Body of pancreas (tissue), 4 donors: Measurements from ENCODE around the gene RPL22. TPM values are rescaled to one million over a fixed set of nuclear protein-coding genes. Genes with fewer than 3 reads are reported as not detected.

Source experiments
- ATAC-seq: fragments of 150-250 bp; one replicate; pipeline ENCODE4 v1.9.1; 2016
- DNase-seq, 4 donors: peaks; one replicate each; pipeline ENCODE4 v3.0.0-alpha.2; 2019
- H3K27ac ChIP-seq, 4 donors: fragments of 200-600 bp; sonication (generic); 1 replicate in 3 of 4; 2 replicates in 1 of 4; pipeline versions ENCODE4 v1.5.1 to v1.6.1; 2016 to 2019; ENCODE audit warnings: mild to moderate bottlenecking in 1 of 4, mixed read lengths in 1 of 4, moderate library complexity in 1 of 4
- H3K27me3 ChIP-seq, 2 donors: fragments of 200-600 bp; sonication (generic); one replicate each; pipeline ENCODE4 v1.6.0; 2016; ENCODE audit warnings: mild to moderate bottlenecking in 1 of 2
- H3K36me3 ChIP-seq, 2 donors: fragments of 200-600 bp; sonication (generic); replicated peaks in 1 of 2; 2 replicates each; pipeline ENCODE4 v1.5.1; 2016; ENCODE audit warnings: low read depth in 2 of 2; ENCODE audit not compliant: insufficient read depth in 1 of 2
- H3K4me1 ChIP-seq: fragments of 200-600 bp; sonication (generic); one replicate; pipeline ENCODE4 v1.6.0; 2016
- H3K4me3 ChIP-seq, 2 donors: fragments of 200-600 bp; sonication (generic); 1 replicate in 1 of 2; 2 replicates in 1 of 2; pipeline ENCODE4 v1.5.1; 2016 to 2019
- H3K9me3 ChIP-seq, 3 donors: fragments of 200-600 bp; sonication (generic); 1 replicate in 2 of 3; 2 replicates in 1 of 3; pipeline ENCODE4 v1.5.1; 2016
- POLR2A ChIP-seq, 3 donors: fragments of 450-650 bp; IDR thresholded peaks; one replicate each; pipeline ENCODE4 v1.6.1; 2016; ENCODE audit warnings: antibody characterized with exemption in 3 of 3, mild to moderate bottlenecking in 2 of 3
- WGBS, 2 donors: methylation state at CpG; one replicate each; pipeline ENCODE4 v1.1.5; 2017; 5-methylcytosine and 5-hydroxymethylcytosine counted together
- intact Hi-C: fragments of 100-400 bp; cut with DNase I; formaldehyde crosslinking; loops from one replicate; pipeline ENCODE4 v1.15.1; 2023
- total RNA-seq, 2 donors: library from RNA; depleted of rRNA; stranded (reverse); fragments of >200 nt; gene quantifications; one replicate each; pipeline ENCODE4 v1.1.0, GENCODE V29; 2016
- TF ChIP-seq, protein P1 (sequence below), 7 experiments: fragments of 450-650 bp in 4 of 7; fragments of 200-600 bp in 3 of 7; sonication (generic) in 3 of 7; IDR thresholded peaks; one replicate each; pipeline ENCODE4 v1.5.1; 2016 to 2019; ENCODE audit warnings: antibody characterized with exemption in 7 of 7

RPL22 gene
- total RNA-seq, 2 donors from 2014 or later = 112 to 148 TPM

DNA sequence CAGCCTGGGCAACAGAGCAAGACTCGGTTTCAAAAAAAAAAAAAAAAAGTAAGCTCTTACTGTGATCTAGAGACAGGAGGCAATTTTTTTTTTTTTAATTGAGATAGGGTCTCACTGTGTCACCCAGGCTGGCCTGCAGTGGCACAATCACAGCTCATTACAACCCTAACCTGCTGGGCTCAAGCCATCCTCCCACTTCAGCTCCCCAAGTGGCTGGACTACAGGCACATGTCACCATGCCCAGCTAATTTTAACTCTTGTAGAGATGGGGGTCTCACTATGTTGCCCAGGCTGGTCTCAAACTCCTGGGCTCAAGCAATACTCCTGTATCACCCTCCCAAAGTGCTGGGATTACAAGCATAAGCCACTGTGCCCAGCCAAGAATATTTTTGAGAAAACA lies 7.4 kb downstream of the RPL22 start:
- intact Hi-C loops = no loop called here
- TF ChIP-seq, protein P1, sequence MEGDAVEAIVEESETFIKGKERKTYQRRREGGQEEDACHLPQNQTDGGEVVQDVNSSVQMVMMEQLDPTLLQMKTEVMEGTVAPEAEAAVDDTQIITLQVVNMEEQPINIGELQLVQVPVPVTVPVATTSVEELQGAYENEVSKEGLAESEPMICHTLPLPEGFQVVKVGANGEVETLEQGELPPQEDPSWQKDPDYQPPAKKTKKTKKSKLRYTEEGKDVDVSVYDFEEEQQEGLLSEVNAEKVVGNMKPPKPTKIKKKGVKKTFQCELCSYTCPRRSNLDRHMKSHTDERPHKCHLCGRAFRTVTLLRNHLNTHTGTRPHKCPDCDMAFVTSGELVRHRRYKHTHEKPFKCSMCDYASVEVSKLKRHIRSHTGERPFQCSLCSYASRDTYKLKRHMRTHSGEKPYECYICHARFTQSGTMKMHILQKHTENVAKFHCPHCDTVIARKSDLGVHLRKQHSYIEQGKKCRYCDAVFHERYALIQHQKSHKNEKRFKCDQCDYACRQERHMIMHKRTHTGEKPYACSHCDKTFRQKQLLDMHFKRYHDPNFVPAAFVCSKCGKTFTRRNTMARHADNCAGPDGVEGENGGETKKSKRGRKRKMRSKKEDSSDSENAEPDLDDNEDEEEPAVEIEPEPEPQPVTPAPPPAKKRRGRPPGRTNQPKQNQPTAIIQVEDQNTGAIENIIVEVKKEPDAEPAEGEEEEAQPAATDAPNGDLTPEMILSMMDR (IDR thresholded peaks at IDR 0.05) = no peak
- no peak for TF ChIP-seq POLR2A (IDR thresholded peaks at IDR 0.05)
- Histone ChIP-seq H3K27ac (no peak overlapping the region), H3K4me3 (no peak overlapping the region), H3K36me3 (peaks cover 17 to 38% of the 10 kb centered on the region in 2 donors), H3K9me3 (no peaks in the 10 kb centered on the region), H3K27me3 (no peaks in the 10 kb centered on the region), H3K4me1 (peaks cover 9% of the 10 kb centered on the region)
- DNase-seq (no peak), ATAC-seq (no peak)
- WGBS, 2 donors = 90 to 100% methylated on average over 1 of the region's 1 CpG

DNA sequence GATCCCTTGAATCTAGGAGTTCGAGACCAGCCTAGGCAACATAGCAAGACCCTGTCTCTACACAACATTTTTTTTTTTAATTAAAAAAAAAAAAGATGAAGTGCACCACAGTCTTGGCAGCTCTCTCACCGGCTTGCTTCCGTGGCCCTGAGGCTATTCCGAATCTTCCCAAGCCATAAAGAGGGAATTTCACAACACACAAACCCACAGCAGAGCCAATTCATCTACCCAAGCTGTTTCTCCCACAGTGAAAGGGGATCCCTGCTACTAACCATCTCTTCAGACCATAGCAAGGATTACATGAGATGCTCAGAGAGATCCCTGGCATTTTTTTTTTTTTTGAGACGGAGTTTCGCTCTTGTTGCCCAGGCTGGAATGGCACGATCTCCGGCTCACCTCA lies 10.9 kb downstream of the RPL22 start:
- no peak for DNase-seq
- peaks cover 7 to 28% of the 10 kb centered on the region in 2 donors for H3K36me3 ChIP-seq

DNA sequence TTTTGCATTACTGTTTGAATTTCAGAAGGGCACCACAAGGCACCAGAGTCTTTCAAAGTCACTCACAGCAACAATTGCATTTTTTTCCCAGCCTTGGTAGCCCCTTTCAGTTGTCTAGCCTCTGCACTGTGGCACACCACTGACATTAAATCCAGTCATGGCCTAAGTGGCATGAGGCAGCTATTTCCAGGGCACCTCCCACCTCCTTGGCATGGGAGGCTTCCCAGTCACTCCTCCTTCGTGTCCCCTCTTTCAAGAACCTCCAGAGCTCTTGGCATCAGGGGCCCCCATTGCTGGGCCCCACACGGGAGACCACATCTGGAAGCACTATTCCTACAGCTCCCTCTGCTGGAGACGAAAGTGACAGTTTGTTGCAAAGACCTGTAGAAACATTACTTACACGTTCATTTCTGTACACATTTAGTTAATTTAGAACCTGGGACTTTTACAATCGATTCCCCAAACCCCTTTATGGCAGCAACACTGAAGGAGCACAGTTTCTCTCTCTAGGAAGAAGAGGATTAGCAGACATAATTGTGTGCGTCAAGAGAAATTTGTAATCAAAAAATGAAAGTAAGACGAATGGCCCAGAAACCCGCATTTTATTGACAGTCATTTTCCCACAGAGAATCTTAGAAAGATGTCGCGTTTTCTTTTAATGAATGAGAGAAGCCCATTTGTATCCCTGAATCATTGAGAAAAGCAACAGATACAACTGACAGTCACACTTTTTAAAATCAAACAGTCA lies 13.6 kb downstream of the RPL22 start:
- no peak for TF ChIP-seq POLR2A (IDR thresholded peaks at IDR 0.05)
- TF ChIP-seq, protein P1 (IDR thresholded peaks at IDR 0.05) = peak in 2 of 7 experiments; percentile 6 to 13
- intact Hi-C loops = no loop called here
- H3K36me3 ChIP-seq = peaks cover 5 to 16% of the 10 kb centered on the region in 2 donors
- no peaks in the 10 kb centered on the region for H3K4me1 ChIP-seq
- no peaks in the 10 kb centered on the region for H3K9me3 ChIP-seq
- H3K27me3 ChIP-seq = no peaks in the 10 kb centered on the region
- no peak for DNase-seq
- ATAC-seq = no peak
- H3K4me3 ChIP-seq = no peak overlapping the region
- H3K27ac ChIP-seq = no peak overlapping the region
- WGBS, 2 donors = 67 to 77% methylated on average over 10 of the region's 10 CpGs

More for the DNA sequence above, 10.9 kb downstream of the RPL22 start:
- no peak for TF ChIP-seq POLR2A (IDR thresholded peaks at IDR 0.05)
- TF ChIP-seq, protein P1 (IDR thresholded peaks at IDR 0.05) = no peak
- no peaks in the 10 kb centered on the region for H3K9me3 ChIP-seq
- no peak for ATAC-seq
- no peaks in the 10 kb centered on the region for H3K27me3 ChIP-seq
- H3K4me1 ChIP-seq = no peaks in the 10 kb centered on the region
- no peak overlapping the region for H3K27ac ChIP-seq
- H3K4me3 ChIP-seq = no peak overlapping the region
- intact Hi-C loops = no loop called here
- 88 to 92% methylated on average over 8 of the region's 8 CpGs for WGBS, 2 donors

DNA sequence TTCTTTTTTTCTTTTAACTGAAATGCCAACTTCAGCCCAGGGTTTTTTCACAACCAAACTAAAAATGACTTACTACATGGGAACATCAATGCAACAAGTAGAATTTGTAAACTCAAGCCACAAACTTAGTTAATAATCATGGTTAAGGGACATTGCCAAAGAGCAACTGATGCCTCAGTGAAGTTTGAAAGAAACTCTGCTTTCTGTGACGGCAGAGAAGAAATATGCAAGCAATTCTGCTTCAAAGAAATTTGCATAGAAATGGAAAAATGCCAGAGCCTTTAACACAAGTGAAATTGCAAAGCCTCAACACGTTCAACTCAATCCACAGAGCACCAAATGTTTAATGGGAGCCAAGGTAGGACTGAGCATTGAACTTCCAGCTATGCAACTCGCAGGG lies 14.2 kb downstream of the RPL22 start:
- ATAC-seq (no peak), DNase-seq (no peak)
- 67 to 80% methylated on average over 3 of the region's 3 CpGs for WGBS, 2 donors
- intact Hi-C loops = no loop called here
- Histone ChIP-seq H3K9me3 (no peaks in the 10 kb centered on the region), H3K36me3 (peaks cover 3 to 12% of the 10 kb centered on the region in 2 donors), H3K4me1 (no peaks in the 10 kb centered on the region), H3K27ac (no peak overlapping the region), H3K4me3 (no peak overlapping the region), H3K27me3 (no peaks in the 10 kb centered on the region)
- TF ChIP-seq, protein P1 (IDR thresholded peaks at IDR 0.05) = no peak
- no peak for TF ChIP-seq POLR2A (IDR thresholded peaks at IDR 0.05)
